Endodermal cell (in vitro differentiated cells): ENCODE results near the gene FGA. TPM values are rescaled to one million over a fixed set of nuclear protein-coding genes. Genes with fewer than 3 reads are reported as not detected.
"Not testable (repeated sequence)": the region's sequence is repeated elsewhere in the genome, so short reads cannot be mapped to it uniquely, and the experiment has no call there.

Experiments
- DNase-seq: peaks from one replicate; pipeline ENCODE4 v3.0.0-alpha.2; 2017
- H3K27ac ChIP-seq: 2 replicates; pipeline ENCODE4 v1.5.1; 2013; ENCODE audit warnings: mild to moderate bottlenecking, low read depth, low read length, moderate library complexity
- H3K27me3 ChIP-seq: 2 replicates; pipeline ENCODE4 v1.6.1; 2013; ENCODE audit warnings: mild to moderate bottlenecking, low read length, moderate library complexity; ENCODE audit not compliant: insufficient read depth, control insufficient read depth, poor library complexity, severe bottlenecking
- H3K36me3 ChIP-seq: 2 replicates; pipeline ENCODE4 v1.7.0; 2013; ENCODE audit warnings: mild to moderate bottlenecking, low read length, moderate library complexity; ENCODE audit not compliant: control insufficient read depth, insufficient read depth
- H3K4me1 ChIP-seq: one replicate; pipeline ENCODE4 v1.7.0; 2013; ENCODE audit warnings: low read length; ENCODE audit not compliant: control insufficient read depth, insufficient read depth
- H3K4me3 ChIP-seq: 2 replicates; pipeline ENCODE4 v1.5.1; 2013; ENCODE audit warnings: mild to moderate bottlenecking, low read length, moderate library complexity
- H3K9ac ChIP-seq: 2 replicates; pipeline ENCODE4 v1.6.1; 2013; ENCODE audit warnings: mild to moderate bottlenecking, low read length, moderate library complexity; ENCODE audit not compliant: poor library complexity, severe bottlenecking; ENCODE audit errors: extremely low read depth
- H3K9me3 ChIP-seq: 2 replicates; pipeline ENCODE4 v1.6.1; 2013; ENCODE audit warnings: mild to moderate bottlenecking, low read length, moderate library complexity; ENCODE audit not compliant: control insufficient read depth
- H3K27ac Mint-ChIP-seq: 2 replicates; pipeline ENCODE4 v1.8.0; 2020; ENCODE audit warnings: mixed read lengths
- H3K27me3 Mint-ChIP-seq: 2 replicates; pipeline ENCODE4 v1.8.0; 2021; ENCODE audit warnings: mild to moderate bottlenecking, mixed read lengths; ENCODE audit not compliant: insufficient read depth
- H3K36me3 Mint-ChIP-seq: 2 replicates; pipeline ENCODE4 v1.8.0; 2020; ENCODE audit warnings: low read depth, mixed read lengths
- H3K4me1 Mint-ChIP-seq: 2 replicates; pipeline ENCODE4 v1.8.0; 2020; ENCODE audit warnings: mixed read lengths
- H3K4me3 Mint-ChIP-seq: 2 replicates; pipeline ENCODE4 v1.8.0; 2020; ENCODE audit warnings: mild to moderate bottlenecking, moderate library complexity, mixed read lengths
- H3K9me3 Mint-ChIP-seq: 2 replicates; pipeline ENCODE4 v1.8.0; 2020; ENCODE audit warnings: mild to moderate bottlenecking, mixed read lengths
- WGBS, 2 experiments: methylation state at CpG; one replicate each; pipeline versions ENCODE4 v1.1.5 to v1.1.7; 2013; ENCODE audit warnings: missing lambda C conversion rate in 2 of 2, mixed read lengths in 1 of 2; ENCODE audit not compliant: insufficient coverage in 1 of 2, insufficient read length in 1 of 2; 5-methylcytosine and 5-hydroxymethylcytosine counted together
- total RNA-seq, 2 donors: library from RNA; stranded (reverse); fragmentation: NEBNext Ultra II Directional in 1 of 2; extraction: Animal tissue kit (Norgen Biotek cat#: 25700) in 1 of 2; gene quantifications; 2 replicates in 1 of 2; 3 replicates in 1 of 2; pipeline ENCODE4 v1.2.1, GENCODE V29; 2021
- TF ChIP-seq, protein P1 (sequence below): fragments of 200-600 bp; sonication (generic); conservative IDR thresholded peaks from 2 replicates; pipeline ENCODE4 v1.5.0; 2021; ENCODE audit warnings: antibody characterized with exemption, mild to moderate bottlenecking

The FGA gene
- total RNA-seq, 2 donors from 2014 or later: 3.1 to 3.7 TPM

DNA sequence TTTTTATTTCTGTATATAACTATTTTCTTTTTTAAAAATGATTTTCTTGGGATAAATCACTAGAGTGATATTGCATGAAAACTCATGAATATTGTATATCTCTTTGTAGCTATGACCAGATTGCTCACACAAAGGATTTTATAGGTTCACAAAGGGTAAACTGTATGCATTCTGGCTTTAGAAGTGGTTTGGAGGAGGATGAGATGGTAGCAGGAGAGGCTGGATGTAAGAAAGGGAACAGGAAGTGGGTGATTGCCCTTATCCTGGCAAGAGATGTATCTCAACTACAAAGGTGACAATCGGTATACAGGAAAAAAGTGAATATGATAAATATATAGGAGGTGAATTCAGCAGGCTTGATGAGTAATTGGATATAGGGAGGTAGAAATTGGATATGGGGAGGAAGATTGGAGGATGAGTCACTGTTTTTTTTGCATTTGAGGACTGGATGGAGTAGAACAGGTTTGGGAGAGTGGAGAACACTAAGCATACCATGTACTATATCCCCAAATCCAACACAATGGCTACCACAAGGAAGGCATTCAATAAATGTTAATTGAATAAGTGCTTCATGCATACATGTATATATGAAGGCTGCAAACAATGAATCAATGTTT is 12.0 kb upstream of the FGA start:
- H3K27me3 Mint-ChIP-seq: peaks cover 3% of the 10 kb centered on the region
- no peak overlapping the region for H3K27ac ChIP-seq
- H3K36me3 Mint-ChIP-seq: no peaks in the 10 kb centered on the region
- H3K9me3 ChIP-seq: no peaks in the 10 kb centered on the region
- H3K4me3 Mint-ChIP-seq: no peak overlapping the region
- H3K27ac Mint-ChIP-seq: no peak overlapping the region
- DNase-seq: no peak
- TF ChIP-seq, protein P1, sequence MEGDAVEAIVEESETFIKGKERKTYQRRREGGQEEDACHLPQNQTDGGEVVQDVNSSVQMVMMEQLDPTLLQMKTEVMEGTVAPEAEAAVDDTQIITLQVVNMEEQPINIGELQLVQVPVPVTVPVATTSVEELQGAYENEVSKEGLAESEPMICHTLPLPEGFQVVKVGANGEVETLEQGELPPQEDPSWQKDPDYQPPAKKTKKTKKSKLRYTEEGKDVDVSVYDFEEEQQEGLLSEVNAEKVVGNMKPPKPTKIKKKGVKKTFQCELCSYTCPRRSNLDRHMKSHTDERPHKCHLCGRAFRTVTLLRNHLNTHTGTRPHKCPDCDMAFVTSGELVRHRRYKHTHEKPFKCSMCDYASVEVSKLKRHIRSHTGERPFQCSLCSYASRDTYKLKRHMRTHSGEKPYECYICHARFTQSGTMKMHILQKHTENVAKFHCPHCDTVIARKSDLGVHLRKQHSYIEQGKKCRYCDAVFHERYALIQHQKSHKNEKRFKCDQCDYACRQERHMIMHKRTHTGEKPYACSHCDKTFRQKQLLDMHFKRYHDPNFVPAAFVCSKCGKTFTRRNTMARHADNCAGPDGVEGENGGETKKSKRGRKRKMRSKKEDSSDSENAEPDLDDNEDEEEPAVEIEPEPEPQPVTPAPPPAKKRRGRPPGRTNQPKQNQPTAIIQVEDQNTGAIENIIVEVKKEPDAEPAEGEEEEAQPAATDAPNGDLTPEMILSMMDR: no peak
- H3K4me3 ChIP-seq: no peak overlapping the region
- H3K4me1 ChIP-seq: no peaks in the 10 kb centered on the region
- H3K4me1 Mint-ChIP-seq: no peaks in the 10 kb centered on the region
- no peaks in the 10 kb centered on the region for H3K9me3 Mint-ChIP-seq
- WGBS, 2 experiments: 91 to 92% methylated on average over 1 of the region's 1 CpG
- H3K36me3 ChIP-seq: no peaks in the 10 kb centered on the region
- H3K9ac ChIP-seq: no peak overlapping the region
- H3K27me3 ChIP-seq: no peaks in the 10 kb centered on the region

DNA sequence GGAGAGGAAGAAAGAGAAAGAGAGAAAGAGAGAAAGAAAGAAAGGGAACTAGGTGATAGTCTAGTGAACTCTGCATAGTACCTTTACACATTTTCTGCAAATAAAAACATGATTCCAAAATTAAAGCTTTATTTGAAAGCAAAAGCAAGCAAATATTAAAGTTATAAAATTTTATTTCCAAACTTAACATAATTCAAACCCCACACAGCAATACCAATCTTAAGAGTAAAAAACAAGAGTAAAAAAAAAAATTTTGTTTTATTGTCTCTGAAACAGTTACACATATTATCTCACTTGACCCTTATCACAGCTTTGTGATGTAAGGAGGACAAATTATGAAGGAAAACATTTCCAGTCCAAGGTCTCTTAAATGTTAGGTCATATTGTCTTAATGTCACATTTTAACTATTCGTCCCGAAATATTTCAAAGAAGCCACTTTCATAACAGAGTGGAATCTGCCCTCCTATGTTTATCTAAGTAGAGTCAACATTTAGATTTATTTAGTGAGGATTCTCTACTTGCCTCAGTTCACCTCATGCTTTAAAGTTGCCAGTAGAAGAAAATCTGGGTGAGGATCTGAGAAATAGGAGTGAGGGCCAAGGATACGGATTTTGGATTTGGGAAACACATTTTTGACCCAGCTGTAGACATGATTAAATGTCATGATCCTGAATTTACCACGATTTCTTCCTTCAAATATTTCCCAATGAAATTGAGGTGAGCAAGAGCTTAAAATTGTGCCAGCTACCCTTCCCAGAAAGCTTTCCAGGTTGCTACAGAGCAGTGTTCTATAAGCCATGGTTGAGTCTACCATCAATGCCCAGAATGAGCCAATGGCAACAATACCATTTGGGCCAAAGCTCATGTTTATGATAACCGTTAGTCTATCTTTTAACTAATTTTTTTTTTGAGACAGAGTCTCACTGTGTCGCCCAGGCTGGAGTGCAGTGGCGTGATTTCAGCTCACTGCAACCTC is 7.5 kb upstream of the FGA start:
- no peaks in the 10 kb centered on the region for H3K9me3 ChIP-seq
- WGBS, 2 experiments: 91 to 94% methylated on average over 5 to 7 of the region's 7 CpGs
- no peaks in the 10 kb centered on the region for H3K27me3 ChIP-seq
- Mint-ChIP-seq H3K4me1 (peaks cover 3% of the 10 kb centered on the region), H3K27ac (no peak overlapping the region), H3K9me3 (no peaks in the 10 kb centered on the region), H3K27me3 (no peaks in the 10 kb centered on the region), H3K36me3 (no peaks in the 10 kb centered on the region), H3K4me3 (no peak overlapping the region)
- no peak overlapping the region for H3K4me3 ChIP-seq
- H3K36me3 ChIP-seq: no peaks in the 10 kb centered on the region
- no peak for DNase-seq
- TF ChIP-seq, protein P1: no peak
- no peak overlapping the region for H3K9ac ChIP-seq
- H3K4me1 ChIP-seq: no peaks in the 10 kb centered on the region
- no peak overlapping the region for H3K27ac ChIP-seq

DNA sequence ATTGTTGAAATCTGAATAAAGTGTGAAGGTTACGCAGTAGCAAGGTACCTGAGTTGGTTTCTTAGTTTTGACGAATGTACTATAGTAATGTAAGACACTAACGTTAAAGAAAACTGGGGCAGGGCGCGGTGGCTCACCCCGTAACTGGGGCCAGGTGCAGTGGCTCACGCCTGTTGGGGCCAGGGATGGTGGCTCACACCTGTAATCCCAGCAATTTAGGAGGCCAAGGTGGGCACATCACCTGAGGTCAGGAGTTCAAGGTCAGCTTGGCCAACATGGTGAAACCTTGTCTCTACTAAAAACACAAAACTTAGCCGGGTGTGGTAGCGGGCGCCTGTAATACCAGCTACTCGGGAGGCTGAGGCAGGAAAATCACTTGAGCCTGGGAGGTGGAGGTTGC is 6.7 kb upstream of the FGA start:
- not testable (repeated sequence) for H3K4me1 ChIP-seq, H3K4me3 ChIP-seq, H3K36me3 Mint-ChIP-seq, H3K27ac Mint-ChIP-seq, DNase-seq, H3K9ac ChIP-seq, H3K9me3 ChIP-seq, H3K4me1 Mint-ChIP-seq, H3K9me3 Mint-ChIP-seq, H3K36me3 ChIP-seq, H3K27me3 Mint-ChIP-seq, H3K27ac ChIP-seq, H3K4me3 Mint-ChIP-seq, H3K27me3 ChIP-seq
- 87 to 95% methylated on average over 10 to 11 of the region's 11 CpGs for WGBS, 2 experiments
